HG03045 (cell line): ENCODE data around the gene AGBL2.
A peak's percentile ranks its signal among the peaks of the same experiment; 100 is the strongest.
"Not testable (repeated sequence)": the region's sequence is repeated elsewhere in the genome, so short reads cannot be mapped to it uniquely, and the experiment has no call there.

Source experiments
- ATAC-seq: cut with Tn5 transposase; IDR thresholded peaks from one replicate; pipeline ENCODE4 v1.9.1; 2021; ENCODE audit warnings: mild to moderate bottlenecking, moderate library complexity; ENCODE audit not compliant: unreplicated experiment

The AGBL2 gene

GRCh38 chr11:47691979-47692378 is 23.2 kb downstream of the AGBL2 start:
- no peak for ATAC-seq

GRCh38 chr11:47689480-47689879 is 25.7 kb downstream of the AGBL2 start:
- ATAC-seq, result no peak

GRCh38 chr11:47688991-47689390 is 26.2 kb downstream of the AGBL2 start:
- no peak for ATAC-seq

DNA sequence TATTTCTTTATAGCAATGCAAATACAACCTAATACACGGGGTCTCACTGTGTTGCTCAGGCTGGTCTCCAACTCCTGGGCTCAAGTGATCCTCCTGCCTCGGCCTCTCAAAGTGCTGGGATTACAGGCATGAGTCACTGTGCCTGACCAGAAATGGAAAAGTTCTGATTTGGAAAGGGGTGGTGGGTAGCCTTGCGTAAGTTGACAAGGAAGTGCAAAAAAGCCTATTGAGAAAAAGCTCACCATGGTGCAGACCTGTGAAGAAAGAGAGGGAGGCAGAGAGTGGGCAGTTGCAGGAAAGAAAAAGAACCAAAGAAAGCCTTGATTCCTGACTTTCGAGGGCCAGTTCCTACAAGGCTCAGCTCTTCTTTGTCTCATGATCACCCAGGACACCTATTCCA is 27.1 kb downstream of the AGBL2 start:
- no peak for ATAC-seq

GRCh38 chr11:47686704-47687103 is 28.5 kb downstream of the AGBL2 start:
- not testable (repeated sequence) for ATAC-seq

GRCh38 chr11:47686151-47686550 is 29.0 kb downstream of the AGBL2 start:
- no peak for ATAC-seq

DNA sequence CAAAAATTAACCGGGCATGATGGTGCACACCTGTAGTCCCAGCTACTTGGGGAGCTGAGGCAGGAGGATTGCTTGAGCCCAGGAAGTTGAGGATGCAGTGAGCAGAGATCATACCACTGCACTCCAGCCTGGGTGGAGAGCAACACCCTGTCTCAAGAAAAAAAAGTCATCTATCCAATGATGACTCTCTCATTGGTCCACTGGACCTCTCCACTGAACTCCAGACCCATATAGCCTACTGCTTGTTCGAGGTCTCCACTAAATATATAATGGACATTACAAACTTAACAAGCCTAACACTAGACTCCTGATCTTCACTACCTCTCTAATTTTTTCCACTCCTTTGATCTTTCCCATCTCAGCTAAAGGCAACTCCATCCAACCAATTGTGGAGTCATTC is 39.3 kb downstream of the AGBL2 start:
- no peak for ATAC-seq

DNA sequence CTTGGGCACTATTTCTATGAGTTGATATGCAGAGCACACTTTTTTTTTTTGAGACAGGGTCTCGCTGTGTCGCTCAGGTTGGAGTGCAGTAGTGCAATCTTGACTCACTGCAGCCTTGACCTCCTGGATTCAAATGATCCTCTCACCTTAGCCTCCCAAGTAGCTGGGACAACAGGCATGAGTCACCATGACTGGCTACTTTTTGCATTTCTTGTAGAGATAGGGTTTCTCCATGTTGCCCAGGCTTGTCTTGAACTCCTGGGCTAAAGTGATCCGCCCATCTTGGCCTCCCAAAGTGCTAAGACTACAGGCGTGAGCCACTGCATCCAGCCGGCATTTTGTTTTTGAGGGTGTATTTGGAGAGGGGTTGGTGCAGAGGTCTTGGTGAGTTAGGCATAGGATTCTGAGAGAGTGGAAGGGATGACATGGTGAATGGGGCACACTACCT is 42.9 kb downstream of the AGBL2 start:
- ATAC-seq, result no peak

GRCh38 chr11:47669856-47670255 is 45.3 kb downstream of the AGBL2 start:
- no peak for ATAC-seq

- no peak for ATAC-seq
These were observed 46.5 kb downstream of the AGBL2 start for GRCh38 chr11:47668665-47669064.

DNA sequence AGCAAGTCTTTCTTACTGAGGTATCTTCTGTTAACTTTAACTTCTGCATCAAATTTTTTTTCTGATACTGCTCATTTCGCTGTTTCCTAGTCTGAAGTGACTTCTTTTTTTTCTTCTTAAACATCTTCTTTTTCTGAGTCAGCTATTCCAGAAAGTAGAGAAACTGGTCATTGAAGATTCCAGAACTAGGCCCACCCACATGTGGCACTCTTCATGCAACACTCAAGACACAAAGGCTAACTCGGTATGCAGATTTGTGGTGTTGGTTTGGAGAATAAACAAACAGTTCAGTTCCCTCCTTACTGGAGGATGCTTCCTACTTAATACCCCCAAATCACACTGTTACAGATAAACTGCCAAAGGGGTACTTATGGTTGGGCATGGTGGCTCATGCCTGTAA is 47.6 kb downstream of the AGBL2 start:
- ATAC-seq, result no peak

- no peak for ATAC-seq
These were observed 48.0 kb downstream of the AGBL2 start for GRCh38 chr11:47667135-47667534.

DNA sequence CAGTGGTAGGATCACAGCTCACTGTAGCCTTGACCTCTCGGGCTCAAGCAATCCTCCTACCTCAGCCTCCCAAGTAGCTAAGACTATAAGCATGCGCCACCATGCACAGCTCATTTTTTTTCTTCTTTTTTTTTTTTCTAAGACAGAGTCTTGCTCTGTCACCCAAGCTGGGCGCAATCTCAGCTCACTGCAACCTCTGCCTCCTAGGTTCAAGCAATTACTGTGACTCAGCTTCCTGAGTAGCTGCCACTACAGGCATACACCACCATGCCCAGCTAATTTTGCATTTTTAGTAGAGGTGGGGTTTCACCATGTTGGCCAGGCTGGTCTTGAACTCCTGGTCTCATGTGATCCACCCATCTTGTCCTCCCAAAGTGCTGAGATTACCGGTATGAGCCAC is 50.2 kb downstream of the AGBL2 start:
- ATAC-seq, result not testable (repeated sequence)

DNA sequence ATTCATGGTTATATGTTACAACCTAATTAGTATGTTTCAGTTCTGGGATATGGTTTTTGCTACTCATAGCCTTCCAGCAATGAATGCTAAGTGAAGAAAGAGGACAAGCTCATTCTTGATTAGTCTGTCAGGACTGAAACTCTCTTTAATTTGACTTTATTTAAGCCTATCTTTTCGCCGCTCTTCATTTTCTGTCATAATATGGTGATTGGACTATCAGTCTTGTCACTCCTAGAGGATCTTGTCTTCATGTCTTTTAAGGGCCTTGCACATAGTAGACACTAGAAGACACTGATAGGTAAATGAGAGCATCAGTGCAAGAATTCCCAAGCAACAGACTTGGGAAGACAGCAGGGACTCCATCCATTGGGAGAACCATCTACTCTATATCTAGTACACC is 53.9 kb downstream of the AGBL2 start:
- no peak for ATAC-seq

DNA sequence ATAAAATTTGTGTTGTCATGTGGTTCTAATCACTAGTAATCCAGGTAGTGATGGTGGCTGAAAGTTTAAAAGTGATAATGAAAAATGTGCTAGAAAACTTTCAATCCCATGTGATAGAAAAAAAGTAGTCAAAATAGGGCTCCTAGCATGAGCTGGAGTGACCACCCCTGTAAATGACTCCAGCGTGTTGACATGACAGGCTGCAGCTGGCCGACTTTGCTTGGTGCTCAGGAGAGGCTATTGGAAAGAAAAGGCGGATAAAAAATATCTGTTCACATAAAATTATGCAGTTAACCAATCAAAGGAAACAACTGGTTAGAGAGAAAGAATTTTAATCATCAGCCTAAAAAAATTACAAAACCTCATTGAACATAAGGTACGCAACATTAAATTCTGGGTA is 55.9 kb downstream of the AGBL2 start:
- no peak for ATAC-seq

- ATAC-seq, result no peak
These were observed 58.8 kb downstream of the AGBL2 start for GRCh38 chr11:47656260-47656885.

- ATAC-seq, result no peak
These were observed 63.2 kb downstream of the AGBL2 start for GRCh38 chr11:47651818-47652469.

DNA sequence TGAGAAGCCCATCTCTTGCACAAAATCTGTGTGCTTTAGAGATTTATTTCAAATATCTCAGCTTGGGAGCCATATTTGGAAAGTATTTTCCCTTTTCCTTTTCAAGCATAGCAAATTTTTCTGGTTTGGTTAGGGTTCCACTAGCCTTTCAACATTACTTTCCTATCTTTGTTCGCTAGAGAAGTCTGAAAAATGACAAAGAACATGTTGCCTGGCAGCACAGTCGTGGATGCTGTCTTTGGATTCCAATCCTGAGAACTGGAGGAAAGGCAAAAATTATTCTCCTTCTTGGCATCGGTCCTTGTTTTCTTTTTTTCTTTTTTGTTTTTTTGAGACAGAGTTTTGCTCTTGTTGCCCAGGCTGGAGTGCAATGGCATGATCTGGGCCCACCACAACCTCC is 65.9 kb downstream of the AGBL2 start:
- ATAC-seq, result no peak

- no peak for ATAC-seq
These were observed 69.2 kb downstream of the AGBL2 start for GRCh38 chr11:47646019-47646418.

DNA sequence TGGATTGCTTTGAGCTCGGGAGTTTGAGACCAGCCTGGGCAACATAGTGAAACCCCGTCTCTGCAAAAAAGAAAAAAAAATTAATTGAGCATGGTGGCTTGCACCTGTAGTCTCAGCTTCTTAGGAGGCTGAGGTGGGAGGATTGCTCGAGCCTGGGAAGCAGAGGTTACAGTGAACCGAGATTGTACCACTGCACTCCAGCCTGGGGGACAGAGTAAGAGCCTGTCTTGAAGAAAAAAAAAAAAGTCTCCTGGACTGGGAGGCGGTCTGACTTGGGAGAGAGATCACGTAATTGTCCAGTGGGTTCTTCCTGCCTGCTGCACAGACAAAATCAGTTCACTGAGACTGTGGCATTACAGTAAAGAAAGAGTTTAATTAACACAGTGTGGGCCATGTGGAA is 69.7 kb downstream of the AGBL2 start:
- ATAC-seq, result no peak

DNA sequence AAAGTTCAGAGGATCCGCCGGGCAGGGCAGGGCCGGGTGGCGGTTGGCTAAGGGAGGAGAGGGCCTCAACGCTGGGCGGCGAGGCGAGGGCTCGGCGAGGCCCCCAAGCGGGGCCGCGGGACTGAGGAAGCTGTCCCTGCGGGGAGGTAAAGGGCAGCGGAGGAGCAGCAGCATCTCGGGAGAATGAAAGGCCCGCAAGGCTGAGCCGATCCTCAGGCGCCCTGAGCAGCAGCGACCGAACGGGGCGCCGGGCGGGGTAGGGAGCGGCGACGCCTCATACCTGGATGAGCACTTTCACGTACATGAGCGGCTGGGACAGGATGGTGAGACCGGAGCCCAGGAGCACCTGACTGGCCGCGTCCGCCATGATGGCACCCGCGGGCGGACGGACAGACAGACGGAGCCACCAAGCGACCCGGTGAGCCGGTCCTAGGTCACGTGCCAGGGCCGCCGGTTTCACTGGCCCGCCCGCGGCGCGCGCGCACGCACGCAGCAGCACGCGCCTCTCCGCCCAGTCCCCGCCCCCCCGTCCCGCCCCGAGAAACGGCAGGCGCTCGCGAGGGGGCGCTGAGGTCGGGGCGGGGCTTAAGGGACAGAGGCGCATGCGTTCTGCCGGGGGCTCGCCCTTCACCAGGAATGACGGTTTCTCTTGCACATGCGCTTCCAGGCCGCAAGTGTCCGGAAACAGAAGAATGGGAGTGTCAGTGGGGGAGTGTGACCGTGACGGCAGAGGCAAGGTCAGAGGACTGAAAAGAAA is 72.9 kb downstream of the AGBL2 start, which contains the start of gene MTCH2:
MTCH2 (minus strand) TSS at position 461 of the 757 bp plus-strand sequence; CDS start at position 367, 94 bp downstream.
- peak; percentile 86 for ATAC-seq

DNA sequence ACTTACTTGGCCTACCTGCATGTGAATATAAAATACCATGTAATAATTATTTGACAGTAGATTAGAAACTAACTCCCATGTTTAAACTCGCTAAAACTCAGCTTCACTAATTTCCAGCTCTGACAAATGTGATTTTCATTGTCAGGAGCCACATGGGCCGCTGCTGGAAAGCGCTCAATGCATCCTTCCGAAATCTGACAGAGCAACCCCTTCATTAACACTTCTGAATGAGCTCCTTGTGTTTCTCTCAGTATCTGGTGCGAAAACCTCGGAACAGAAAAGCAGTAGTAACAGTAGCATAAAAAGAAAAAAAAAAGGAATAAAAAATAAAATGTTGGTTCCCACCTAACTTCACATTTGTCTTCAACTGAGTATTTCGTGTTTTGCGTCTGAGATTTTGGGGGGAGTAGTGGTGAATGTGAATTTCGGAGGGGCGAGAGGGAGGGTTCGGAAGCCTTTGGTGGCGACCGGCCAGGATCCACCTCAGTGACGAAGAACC is 73.5 kb downstream of the AGBL2 start:
- ATAC-seq, result no peak
